Liver (tissue), 3 donors: ENCODE measurements around the gene SPATA16.

Experiments used
- CTCF ChIP-seq: fragments of 150-350 bp; IDR thresholded peaks from 2 replicates; pipeline ENCODE4 v1.5.1; 2017; ENCODE audit warnings: improper control_type of control experiment, low read depth, low read length; ENCODE audit not compliant: missing input control
- EGR1 ChIP-seq, 2 donors: IDR thresholded peaks; 2 replicates each; pipeline ENCODE4 v1.6.1; 2016 to 2018; ENCODE audit warnings: antibody characterized with exemption in 2 of 2, low read depth in 2 of 2
- GABPA ChIP-seq, 2 donors: IDR thresholded peaks in 1 of 2; conservative IDR thresholded peaks in 1 of 2; 2 replicates each; pipeline ENCODE4 v1.6.1; 2016; ENCODE audit warnings: antibody characterized with exemption in 2 of 2, mild to moderate bottlenecking in 1 of 2, moderate library complexity in 1 of 2
- HNF4A ChIP-seq, 2 donors: conservative IDR thresholded peaks; 2 replicates each; pipeline ENCODE4 v1.6.1; 2016; ENCODE audit warnings: antibody characterized with exemption in 2 of 2, mild to moderate bottlenecking in 2 of 2
- JUND ChIP-seq, 2 donors: IDR thresholded peaks; 2 replicates each; pipeline ENCODE4 v1.6.1; 2016; ENCODE audit warnings: antibody characterized with exemption in 2 of 2
- MAX ChIP-seq: IDR thresholded peaks from 2 replicates; pipeline ENCODE4 v1.6.1; 2016; ENCODE audit warnings: antibody characterized with exemption
- RAD21 ChIP-seq, 2 donors: IDR thresholded peaks; 2 replicates each; pipeline ENCODE4 v1.6.1; 2016; ENCODE audit warnings: antibody characterized with exemption in 2 of 2, mild to moderate bottlenecking in 2 of 2
- REST ChIP-seq: IDR thresholded peaks from 2 replicates; pipeline ENCODE4 v1.6.1; 2016; ENCODE audit warnings: antibody characterized with exemption, mild to moderate bottlenecking
- RXRA ChIP-seq, 2 donors: IDR thresholded peaks; 2 replicates each; pipeline ENCODE4 v1.6.1; 2017 to 2018; ENCODE audit warnings: antibody characterized with exemption in 2 of 2, mild to moderate bottlenecking in 1 of 2
- SP1 ChIP-seq: IDR thresholded peaks from 2 replicates; pipeline ENCODE4 v1.6.1; 2018; ENCODE audit warnings: antibody characterized with exemption, mild to moderate bottlenecking
- TAF1 ChIP-seq: conservative IDR thresholded peaks from 2 replicates; pipeline ENCODE4 v1.6.1; 2016; ENCODE audit warnings: antibody characterized with exemption, mild to moderate bottlenecking
- YY1 ChIP-seq: IDR thresholded peaks from 2 replicates; pipeline ENCODE4 v1.6.1; 2016; ENCODE audit warnings: antibody characterized with exemption, mild to moderate bottlenecking
- donor health status: healthy.
- donor health status: healthy.

GRCh38 chr3:172839679-172840078 lies 301.4 kb downstream of the SPATA16 start:
- TF ChIP-seq RXRA (IDR thresholded peaks at IDR 0.05) (no peak), CTCF (no peak), HNF4A (conservative IDR thresholded peaks at IDR 0.05) (no peak), YY1 (no peak), RAD21 (IDR thresholded peaks at IDR 0.05) (no peak), EGR1 (IDR thresholded peaks at IDR 0.05; ENCODE audit: low read depth in 2 of 2) (no peak), TAF1 (no peak), REST (no peak), GABPA (IDR thresholded peaks at IDR 0.05 in 1 of 2, conservative IDR thresholded peaks at IDR 0.05 in 1 of 2) (no peak), MAX (no peak), SP1 (no peak), JUND (IDR thresholded peaks at IDR 0.05) (no peak)
